CD4-positive, alpha-beta T cell treated with Interleukin-4 for 4 hours (primary cell): Measurements from ENCODE around the gene SVIL.
"Not testable (repeated sequence)": the region's sequence is repeated elsewhere in the genome, so short reads cannot be mapped to it uniquely, and the experiment has no call there.

Experiments used
- DNase-seq: peaks from one replicate; pipeline ENCODE4 v3.0.0-alpha.2; 2020

The SVIL gene

DNA sequence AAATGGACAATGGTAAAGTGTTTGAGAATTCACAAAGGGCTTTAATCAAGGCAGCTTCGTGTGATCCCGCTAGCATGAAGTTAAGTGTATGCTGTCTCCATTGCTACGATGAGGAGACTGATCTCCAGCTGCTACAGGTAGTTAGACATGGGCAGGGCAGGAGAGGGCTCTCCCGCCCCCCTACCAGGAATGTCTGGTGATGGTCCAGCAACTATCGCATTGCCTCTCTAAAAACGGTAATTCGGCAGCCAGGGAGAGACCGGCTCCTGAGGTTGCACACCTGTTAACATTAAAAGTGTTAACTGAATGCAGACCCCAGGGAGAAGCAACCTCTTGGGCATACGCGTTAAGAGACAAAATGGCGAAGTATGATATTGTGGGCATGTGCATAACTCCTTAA lies 37.9 kb downstream of the SVIL start:
- DNase-seq, result no peak

DNA sequence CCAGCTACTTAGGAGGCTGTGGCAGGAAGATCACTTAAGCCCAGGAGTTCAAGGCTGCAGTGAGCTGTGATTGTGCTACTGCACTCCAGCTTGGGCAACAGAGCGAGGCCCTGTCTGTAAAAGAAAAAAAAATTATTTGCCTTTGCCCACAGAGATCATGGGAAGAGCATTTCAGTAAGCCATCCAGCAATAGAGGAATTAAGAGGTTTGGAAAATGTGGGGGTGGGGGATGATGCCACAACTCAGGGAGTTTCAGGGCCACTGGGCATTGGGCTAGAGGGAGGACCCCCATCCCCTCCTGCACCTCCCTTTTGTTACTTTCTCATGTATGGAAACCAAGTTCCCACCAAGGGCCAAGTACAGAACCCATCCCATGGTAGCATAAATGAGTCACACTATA lies 38.4 kb downstream of the SVIL start:
- DNase-seq, result no peak

DNA sequence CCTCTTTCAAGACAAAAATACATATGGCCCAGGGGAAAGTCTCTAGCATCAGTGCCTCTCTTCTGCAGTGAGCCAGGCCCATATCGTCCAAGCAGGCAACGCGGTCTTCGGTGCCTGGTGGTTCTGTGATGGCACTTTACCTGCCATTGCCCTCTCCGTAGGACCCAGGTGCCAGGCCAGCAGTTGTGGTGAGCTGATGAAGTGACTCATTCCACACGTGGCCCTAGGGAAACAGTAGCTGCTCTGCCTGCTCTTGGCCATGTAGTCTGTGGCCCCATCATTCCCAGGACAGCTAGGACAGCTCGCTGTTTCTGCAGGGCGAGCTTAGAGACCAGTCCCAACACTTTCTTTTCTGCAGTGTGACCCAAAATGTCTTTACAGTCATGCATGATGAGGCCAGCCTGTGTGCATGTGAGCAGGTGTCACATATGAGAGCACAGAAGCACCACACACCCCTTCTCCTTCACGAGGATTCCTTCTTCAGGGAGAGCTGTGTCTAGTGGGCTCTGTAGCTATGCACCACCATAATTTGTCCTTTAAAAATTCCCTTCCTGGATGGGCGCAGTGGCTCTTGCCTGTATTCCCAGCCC lies 39.0 kb downstream of the SVIL start:
- no peak for DNase-seq

DNA sequence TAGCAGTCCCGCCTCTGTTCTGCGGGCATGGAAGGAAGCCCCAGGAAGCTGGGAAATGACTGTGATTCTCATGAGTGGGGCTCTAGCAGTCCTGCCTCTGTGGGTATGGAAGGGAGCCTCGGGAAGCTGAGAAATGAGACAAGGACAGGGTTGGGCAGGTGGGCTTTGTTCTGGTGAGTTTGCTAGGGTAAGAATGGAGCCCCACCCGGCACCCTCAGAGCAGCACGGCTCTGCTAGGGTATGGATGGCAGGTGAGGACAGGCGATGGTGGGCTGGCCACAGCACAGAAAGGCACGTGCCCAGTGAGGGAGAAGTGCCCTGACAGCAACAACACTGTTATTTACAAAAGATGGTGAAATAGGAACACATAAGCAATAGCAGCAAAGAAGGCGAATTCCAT lies 39.6 kb downstream of the SVIL start:
- DNase-seq, result no peak

DNA sequence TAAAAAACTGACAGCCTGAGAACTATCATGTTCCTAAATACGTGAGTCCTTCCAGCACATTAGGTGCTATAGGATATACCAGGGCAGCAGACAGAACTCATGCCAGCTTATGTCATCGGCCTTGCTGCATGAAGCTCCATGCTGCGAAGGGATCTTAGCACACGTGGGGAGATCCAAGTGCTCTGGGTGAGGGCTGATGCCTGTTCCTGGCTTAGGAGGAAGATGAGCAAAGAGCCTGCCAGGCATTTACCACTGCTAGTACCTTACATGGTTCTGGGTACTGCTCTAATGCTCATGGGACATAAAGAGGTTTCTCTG lies 43.2 kb downstream of the SVIL start:
- DNase-seq, result no peak

DNA sequence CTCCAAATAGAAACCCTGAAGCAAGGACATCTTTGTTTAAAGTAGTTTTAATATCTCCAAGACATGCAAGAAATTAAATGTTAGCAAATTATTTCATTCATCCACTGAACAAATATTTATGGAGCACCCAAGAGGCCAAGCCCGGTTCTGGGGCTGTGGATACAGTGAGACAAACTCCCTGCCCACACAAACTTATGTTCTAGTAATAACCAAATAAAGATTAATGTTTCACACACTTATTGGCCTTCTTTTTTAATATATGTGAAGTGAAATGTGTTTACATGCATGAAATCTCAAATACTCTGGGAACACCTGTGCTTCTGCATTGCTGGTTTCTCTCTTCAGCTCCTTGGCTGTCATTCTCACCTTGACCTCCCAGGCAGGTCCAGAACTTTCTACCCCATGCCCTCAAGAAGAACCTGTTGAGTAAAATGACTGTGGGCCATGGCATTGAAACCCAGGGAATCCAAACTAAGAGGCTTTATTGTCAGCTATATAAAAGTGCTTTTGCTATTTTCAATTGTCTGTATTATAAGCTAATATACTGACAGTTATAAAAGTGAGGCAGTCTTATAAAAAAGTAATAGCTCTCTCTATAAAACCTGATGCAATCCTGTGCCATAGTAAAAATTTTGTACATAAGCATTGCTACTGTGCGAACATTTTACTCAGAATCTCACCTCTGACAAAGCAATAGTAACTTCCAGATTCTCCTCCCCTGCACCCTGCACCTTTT lies 43.7 kb downstream of the SVIL start:
- no peak for DNase-seq

DNA sequence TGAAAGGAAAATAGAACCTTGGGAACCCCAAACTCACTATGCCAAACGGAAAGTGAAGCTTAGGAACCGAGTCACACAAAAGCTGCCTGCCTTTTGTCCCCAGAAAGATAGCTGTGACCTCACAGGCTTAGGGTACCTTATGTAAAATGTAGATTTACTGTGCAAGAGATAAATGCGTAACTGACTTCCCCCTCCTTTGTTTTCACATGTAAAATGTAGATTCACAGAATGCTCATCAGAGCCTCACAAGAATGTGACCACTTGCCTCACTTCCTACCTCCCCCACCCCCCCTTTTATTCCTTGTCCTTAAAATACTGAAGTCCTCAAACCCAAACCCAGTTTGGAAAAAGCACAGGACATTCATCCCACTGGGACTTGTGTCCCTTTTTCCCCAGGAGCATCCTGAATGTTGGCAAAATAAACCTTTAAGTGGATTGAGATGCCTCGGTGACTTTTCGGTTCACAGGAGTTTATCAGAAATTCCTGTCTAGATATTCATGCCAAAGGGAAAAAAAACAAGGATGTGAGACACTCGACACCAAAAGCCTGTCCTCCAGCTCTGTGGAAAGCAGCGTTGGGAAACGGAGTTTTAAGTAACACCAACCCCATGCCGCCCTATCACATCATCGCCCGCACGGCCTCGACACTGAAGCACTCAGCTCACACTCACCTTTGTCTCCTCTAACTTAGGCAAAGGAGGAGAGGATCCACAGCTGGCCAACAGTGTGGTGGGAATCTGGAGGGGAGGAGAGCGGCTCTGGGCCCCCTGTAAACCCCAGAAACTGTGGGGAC lies 45.9 kb downstream of the SVIL start:
- no peak for DNase-seq

DNA sequence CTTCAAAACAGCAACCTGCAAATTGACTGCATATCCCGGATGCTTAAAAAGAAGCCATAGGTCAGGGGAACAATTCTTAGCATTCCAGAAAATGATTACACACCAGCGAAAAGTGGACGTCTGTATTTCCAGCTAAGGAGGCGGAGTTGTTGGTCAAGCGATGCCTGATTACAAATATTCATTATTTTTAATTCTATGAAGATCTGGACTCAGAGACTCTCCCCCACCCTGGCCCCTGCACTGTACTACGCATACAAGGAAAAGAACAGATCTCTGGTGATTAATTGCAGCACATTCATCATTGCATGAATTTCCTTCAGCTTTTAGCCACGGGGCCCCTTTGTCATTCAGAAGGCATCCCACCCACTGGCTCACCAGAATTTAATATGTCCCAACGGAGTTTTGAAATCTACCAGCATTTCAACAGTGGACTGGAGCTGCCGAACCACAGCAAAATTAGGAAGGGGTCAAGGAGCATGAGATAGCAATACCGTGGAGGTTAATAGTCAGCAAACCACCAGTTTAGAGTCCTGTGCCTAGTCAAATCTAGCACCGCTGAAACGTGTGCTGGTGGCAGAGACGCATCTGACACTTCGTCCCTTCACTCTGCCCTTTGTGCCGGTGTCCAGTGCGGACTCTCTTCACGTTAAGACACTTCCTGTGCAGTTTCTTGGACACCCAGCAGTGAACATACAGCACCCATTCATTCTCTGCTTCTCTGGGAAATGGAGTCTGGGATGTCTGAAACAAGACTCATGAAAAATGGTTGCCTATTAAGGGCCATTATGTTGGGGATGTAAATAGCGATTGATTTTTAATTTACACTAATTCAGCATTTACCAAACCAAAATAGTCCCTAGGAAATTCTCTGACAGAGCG lies 46.8 kb downstream of the SVIL start:
- DNase-seq, result not testable (repeated sequence)

DNA sequence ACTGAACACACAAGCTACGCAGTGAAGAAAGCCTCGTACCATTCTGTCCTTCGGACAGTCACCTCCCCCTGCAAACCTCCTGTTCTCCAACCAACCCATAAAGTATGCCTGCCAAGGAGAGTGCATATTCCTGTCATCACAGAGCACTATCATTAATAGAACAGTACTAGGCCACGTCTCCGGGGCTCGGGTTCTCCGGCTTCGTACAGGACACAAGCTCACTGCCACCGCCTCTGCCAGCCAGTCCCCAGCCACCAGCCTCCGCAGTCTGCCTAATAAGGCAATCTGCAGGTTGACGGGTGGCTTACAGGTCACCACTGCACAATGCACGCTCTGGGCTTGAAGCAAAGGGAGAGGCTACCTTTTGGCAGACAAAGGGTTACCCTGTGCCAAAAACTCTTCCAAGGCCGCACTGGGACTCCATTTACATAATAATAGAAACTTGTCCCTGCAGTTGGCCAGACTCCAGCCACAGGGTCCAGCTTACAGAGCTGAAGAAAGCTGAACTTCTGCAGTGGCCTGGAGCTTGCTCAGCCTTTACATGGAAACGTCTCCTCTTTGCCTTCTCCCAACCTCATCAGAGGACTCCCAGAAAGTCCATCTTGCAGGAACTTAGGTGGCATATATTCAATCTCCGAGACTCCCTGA lies 47.5 kb downstream of the SVIL start:
- not testable (repeated sequence) for DNase-seq

DNA sequence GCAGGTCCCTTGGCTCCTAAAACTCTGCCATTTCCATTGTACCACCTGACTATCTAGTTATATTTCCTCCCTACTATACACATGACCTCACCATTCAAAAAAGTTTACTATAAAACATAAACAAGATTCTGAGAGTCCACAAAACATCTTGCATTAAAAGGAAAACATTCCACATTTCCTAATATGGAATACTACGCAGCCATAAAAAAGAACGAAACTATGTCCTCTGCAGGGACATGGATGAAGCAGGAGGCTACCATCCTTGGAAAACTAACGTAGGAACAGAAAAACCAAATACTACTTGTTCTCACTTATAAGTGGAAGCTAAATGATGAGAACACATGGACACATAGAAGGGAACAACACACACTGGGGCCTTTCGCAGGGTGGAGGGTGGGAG lies 48.3 kb downstream of the SVIL start:
- DNase-seq, result no peak

DNA sequence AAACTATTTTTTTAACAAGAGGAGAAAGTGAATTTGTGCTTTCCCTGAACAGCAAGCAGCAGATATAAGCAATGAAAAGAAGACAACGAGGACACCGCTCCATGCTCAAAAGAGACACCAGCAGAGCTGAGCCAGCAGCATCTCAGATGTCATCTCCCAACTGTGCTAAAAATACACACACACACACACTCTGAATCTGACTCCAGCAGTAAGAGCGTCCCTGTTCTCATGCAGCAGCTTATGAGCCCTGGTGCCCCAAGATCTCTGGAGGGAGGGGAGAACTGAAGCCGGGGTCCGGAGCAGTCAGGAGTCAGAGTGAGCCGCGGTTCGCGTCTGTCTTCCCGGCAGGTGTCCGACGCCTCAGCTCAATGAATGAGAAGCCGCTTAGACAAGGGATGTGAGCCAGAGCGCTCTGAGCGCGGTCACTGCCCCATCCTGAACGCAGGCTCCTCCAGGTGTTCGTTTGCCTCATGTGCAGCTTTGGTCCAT lies 49.2 kb downstream of the SVIL start:
- no peak for DNase-seq

DNA sequence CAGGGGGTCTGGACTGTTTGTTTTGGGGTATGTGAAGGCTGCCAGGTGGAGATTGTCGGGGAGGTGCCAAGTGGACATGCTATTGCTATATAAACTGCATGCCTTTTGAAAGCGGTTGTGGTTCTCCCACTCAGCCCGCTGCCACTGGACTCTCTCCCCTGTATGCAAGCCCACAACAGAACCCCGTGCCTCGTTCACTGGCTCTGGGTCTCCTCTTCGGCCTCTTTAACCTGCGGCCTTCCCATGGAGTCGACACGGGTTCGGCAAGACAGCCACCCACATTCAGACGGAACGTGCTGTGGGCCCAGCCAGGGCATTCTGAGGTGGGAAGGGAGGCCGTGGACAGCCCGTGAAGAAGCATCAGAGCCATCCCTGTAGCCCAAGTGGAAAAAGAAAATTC lies 50.3 kb downstream of the SVIL start:
- no peak for DNase-seq

DNA sequence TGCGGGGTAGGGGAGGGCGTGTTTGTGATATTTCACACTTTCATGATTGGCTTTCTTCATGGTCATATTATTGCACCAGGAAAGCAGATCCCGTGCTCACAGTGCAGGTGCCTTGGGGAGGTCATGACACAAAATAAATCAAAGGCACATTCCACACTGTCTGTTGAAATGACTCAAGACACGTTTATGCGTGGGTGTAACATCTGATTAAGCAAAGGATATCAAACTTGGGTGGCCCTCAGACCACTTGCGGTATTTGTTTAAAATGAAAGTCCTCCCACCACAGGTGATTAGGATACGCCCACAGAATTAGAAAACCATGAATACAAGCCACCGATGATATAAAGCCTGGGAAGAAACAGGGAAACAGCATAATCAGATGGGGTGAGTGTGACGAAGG lies 51.1 kb downstream of the SVIL start:
- no peak for DNase-seq

DNA sequence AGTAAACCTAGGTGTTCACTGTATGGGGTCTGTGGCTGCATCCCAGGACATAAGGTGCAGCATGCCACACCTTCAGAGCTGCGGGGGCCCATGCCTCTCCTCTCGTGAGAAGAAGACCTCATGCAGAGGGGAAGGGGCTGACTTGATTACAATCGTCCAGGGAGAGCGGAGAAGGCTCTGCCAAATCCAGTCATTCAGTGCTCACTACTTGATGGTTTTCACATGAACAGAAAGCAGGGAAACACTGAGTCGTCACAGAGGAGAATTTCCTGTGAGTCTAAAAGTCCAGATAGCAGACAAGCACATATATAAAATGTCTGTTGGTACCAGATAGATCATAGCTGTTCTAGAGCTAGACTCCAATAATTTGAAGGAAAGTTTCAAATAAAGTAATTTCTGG lies 52.0 kb downstream of the SVIL start:
- DNase-seq, result not testable (repeated sequence)

DNA sequence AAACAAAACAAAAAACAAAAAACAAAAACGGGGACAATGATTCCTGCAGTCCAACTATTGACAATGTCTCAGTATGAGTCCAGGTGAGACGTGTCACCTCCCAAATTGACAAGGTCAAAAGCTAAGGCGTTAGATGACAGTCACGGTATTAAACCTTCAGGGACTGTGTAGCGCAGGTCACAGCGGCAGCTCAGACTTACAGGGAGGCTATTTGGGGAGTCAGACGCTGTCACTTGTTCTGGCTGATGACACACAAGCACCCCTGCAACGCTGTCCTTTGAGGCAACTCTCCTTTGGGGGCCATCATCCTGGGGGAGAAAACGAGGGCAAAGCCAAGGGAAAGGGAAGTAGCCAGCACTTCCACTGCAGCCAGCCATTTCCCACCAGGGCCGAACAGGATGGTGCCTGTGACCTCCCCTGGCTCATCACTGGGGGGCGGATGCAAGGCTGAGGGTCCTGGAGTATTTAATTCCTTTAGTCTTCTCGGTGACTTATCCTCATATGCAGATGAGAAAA lies 55.3 kb downstream of the SVIL start:
- DNase-seq, result no peak

DNA sequence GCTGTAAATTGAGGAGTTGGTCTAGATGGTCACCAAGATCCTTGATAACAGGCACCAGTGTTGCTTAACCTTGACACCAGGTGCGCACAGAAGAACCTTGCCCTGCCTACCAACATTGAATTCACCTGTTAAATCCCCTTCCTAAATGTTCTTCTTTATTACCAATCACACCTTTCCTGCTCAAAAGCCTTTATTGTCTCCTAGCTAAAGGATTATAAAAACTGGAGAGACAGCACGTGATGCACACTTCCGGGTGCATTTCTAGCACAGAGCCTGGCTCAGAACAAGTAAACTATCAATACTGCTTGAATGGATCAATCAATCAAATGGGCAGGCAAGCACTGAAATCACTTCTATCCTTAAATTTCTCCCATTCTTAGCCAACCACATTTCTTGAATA lies 56.3 kb downstream of the SVIL start:
- DNase-seq, result no peak

DNA sequence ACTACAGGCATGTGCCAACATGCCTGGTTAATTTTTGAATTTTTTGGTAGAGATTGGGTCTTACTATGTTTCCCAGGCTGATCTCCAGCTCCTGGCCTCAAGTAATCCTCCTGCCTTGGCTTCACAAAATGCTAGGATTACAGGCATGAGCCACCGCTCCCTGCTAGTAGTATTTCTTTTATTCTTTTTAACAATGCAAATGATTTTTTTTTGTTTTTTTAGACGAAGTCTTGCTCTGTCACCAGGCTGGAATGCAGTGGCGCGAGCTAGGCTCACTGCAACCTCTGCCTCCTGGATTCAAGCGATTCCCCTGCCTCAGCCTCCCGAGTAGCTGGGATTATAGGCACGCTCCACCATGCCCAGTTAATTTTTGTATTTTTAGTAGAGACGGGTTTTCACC lies 58.1 kb downstream of the SVIL start:
- DNase-seq, result no peak

DNA sequence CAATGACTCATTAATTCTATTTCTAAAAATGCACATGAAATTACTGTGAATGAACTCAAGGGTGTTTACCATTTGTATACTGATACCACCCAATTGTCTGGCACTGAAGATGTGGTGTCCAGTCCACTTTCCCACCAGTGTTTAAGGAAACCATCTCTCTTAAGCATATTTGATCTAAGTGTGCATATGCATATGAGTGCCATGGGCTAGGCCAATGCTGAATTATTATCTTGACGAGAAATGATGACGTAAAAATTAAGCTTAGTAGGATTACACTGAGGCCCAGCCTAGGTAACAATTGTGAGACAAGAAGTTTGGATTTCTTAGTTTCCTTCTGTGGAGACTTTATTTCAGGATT lies 59.7 kb downstream of the SVIL start:
- DNase-seq, result no peak

DNA sequence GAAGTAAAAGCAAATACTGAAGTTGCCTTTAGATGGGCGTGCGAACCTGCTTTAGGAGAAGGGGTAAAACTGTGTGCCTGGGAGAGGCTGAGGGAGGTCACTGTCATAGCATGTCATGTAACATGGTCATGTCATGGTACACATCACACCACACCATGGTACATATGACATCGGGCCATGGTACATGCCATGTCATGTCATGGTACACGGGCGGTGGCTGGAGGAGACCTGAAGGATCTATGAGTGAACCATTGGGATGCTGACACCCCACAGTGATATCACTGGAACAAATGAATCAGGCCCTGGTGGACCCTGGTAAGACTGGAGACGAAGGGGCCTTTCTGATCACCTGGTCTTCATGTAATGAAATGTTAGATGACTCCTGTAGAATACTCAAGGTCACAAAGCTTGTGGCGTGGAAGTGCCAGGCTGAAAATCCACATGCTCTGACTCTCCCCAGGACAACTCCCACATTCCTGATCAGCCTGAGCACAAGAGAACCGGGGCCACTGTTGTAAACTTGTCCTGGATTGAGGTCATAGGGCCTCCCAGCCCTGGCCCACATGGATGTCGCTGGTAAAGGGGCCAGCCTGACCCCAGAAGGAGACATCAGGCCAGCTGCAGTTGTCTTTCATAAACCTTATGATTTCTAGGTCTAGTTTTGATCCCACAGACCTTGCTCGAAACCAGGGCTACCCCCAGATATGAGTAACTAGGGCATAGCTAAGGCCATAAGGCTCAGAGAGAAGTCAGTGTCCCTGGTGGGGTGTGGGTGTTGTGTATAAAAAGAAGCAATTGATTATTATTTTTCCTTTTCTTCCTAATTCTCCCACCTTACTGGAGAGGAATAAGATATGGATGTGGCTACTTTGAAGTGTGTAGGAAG lies 60.3 kb downstream of the SVIL start:
- DNase-seq, result not testable (repeated sequence)

DNA sequence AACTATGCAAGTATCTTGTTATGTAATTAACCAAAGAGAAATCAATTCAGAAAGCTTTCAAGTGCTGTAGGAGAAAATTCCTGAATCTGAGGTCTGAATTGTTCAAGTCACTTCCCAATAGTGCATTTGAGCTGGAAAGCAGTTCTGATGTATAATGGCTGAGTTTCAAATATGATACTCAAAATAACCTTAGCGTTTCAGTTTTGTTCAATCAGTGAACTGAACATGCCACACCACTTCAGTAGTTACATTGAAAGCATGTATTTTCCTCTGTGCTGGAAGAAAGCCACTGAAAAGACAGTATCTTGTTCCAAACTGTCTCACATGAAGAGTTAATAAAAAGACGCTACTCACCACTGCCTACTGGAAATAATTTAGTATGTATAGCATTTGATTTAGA lies 64.5 kb downstream of the SVIL start:
- DNase-seq, result not testable (repeated sequence)

DNA sequence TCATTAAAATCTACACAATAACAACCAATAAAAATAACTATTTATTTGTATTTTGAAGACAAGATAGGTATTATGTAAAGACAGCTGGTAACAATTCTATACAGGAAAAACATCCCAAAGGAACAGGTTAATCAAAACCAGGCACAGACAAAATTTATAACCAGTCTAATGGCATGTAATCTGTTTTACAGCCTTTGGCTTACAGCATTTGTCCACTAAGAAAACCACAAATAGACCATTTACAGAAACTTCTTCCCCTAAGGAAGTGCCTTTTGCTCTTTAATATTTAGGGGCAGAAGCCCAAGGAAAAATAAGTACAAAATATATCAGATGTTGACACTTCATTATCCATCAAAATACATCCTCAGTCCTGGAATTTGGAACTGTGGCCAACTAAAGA lies 65.0 kb downstream of the SVIL start:
- DNase-seq, result no peak
